Dendritic cell treated with granulocyte-macrophage colony-stimulating factor and Interleukin-4, amounts not matched to agents 40 ng/mL and 50 ng/mL, for 4 days (primary cell): ENCODE results near the gene MGA.

Source experiments
- H3K27ac Mint-ChIP-seq: one replicate; pipeline ENCODE4 v1.8.0; 2022; ENCODE audit warnings: mild to moderate bottlenecking, mixed read lengths
- H3K27me3 Mint-ChIP-seq: one replicate; pipeline ENCODE4 v1.8.0; 2022; ENCODE audit warnings: mild to moderate bottlenecking, mixed read lengths
- H3K36me3 Mint-ChIP-seq: one replicate; pipeline ENCODE4 v1.8.0; 2022; ENCODE audit warnings: low read depth, mixed read lengths
- H3K4me1 Mint-ChIP-seq: one replicate; pipeline ENCODE4 v1.8.0; 2022; ENCODE audit warnings: low read depth, mixed read lengths
- H3K4me3 Mint-ChIP-seq: one replicate; pipeline ENCODE4 v1.8.0; 2022; ENCODE audit warnings: mild to moderate bottlenecking, moderate library complexity, mixed read lengths
- H3K9me3 Mint-ChIP-seq: one replicate; pipeline ENCODE4 v1.8.0; 2022; ENCODE audit warnings: mixed read lengths
- intact Hi-C: fragments of 100-400 bp; cut with micrococcal nuclease; formaldehyde crosslinking; loops from one replicate; pipeline ENCODE4 v1.15.0; 2022

Gene MGA

DNA sequence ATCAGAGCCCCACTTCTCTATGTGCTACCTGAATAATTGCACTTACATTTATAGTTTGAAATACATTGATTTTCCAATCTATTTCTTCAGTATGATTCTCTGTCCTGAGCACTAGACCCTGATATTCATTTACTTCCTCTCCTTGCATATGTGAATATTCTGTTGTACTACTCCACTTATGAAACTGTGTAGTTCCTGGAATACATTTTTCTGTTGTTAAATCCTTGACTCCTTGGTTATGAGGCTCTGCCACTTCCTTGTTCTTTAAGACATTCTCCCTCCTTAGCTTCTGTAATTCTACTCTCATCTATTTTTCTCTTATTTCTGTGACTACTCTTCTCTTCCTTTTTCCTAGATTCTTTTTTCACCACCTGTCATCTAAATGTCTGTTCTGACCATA, 12.9 kb upstream of the MGA start:
- H3K27me3 Mint-ChIP-seq = no peaks in the 10 kb centered on the region

DNA sequence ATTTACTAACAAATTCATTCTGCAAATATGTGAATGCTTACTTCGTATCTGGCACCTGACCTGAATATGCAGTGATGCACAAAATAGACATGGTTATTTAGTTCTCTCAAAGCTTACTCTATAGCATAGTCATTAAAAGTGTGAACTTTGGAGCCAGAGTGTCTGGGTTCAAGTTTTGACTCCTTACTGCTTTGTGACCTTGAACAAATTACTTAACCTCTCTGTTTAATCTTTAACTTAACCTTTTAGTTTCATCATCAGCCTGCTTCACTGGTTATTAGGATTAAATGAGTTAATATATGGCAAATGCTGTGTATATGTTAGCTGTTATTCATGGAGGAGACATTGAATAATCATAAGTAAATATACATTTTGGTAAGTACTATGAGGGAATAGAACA, 12.1 kb upstream of the MGA start:
- H3K27ac Mint-ChIP-seq = no peak overlapping the region
- H3K4me1 Mint-ChIP-seq = peaks cover 7% of the 10 kb centered on the region
- H3K27me3 Mint-ChIP-seq = no peaks in the 10 kb centered on the region
- H3K9me3 Mint-ChIP-seq = peaks cover 16% of the 10 kb centered on the region
- H3K36me3 Mint-ChIP-seq = no peaks in the 10 kb centered on the region
- H3K4me3 Mint-ChIP-seq = no peak overlapping the region
- intact Hi-C loops = no loop called here

More for the DNA sequence above, 12.9 kb upstream of the MGA start:
- peaks cover 16% of the 10 kb centered on the region for H3K9me3 Mint-ChIP-seq
- H3K27ac Mint-ChIP-seq = no peak overlapping the region
- H3K4me1 Mint-ChIP-seq = peaks cover 7% of the 10 kb centered on the region
- no peaks in the 10 kb centered on the region for H3K36me3 Mint-ChIP-seq
- intact Hi-C loops = no loop called here
- no peak overlapping the region for H3K4me3 Mint-ChIP-seq

DNA sequence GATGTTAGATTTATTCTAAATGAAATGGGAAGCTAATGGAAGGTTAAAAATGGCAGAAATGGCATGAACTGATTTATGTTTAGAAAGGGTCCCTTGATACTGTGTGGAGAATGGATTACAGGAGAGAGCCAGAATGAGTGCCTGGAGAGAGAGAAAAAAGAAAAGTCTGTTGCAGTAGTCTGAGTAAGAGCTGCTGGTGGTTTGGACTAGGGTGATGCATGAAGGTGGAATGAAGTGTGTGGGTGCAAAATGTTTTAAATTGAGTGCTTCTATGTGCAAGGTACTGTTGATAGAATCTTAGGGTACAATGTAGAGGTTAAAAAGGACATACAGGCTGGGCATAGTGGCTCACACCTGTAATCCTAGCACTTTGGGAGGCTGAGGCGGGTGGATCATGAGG, 11.4 kb upstream of the MGA start:
- peaks cover 9% of the 10 kb centered on the region for H3K4me1 Mint-ChIP-seq
- no peaks in the 10 kb centered on the region for H3K36me3 Mint-ChIP-seq
- no peaks in the 10 kb centered on the region for H3K27me3 Mint-ChIP-seq
- no peak overlapping the region for H3K4me3 Mint-ChIP-seq
- no peak overlapping the region for H3K27ac Mint-ChIP-seq
- intact Hi-C loops = no loop called here
- H3K9me3 Mint-ChIP-seq = peaks cover 16% of the 10 kb centered on the region

DNA sequence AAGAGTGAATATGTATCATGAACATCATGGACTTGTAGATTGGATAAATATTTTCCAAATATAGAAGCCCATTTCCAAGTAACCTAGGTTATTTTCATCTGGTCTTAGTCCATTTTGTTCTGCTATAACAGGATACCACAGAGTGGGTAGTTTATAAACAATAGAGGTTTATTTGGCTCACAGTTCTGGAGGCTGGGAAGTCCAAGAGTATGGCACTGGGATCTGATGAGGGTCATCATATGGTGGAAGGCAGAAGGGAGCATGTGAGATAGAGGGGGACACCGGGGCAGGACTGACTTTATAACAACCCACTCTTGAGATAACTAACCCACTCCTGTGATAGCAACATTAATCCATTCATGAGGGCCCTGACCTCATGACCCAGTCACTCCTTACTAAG, 9.4 kb upstream of the MGA start:
- Mint-ChIP-seq H3K36me3 (no peaks in the 10 kb centered on the region), H3K4me1 (peaks cover 11% of the 10 kb centered on the region), H3K9me3 (peaks cover 16% of the 10 kb centered on the region), H3K27me3 (no peaks in the 10 kb centered on the region), H3K27ac (no peak overlapping the region), H3K4me3 (no peak overlapping the region)
- intact Hi-C loops = no loop called here

DNA sequence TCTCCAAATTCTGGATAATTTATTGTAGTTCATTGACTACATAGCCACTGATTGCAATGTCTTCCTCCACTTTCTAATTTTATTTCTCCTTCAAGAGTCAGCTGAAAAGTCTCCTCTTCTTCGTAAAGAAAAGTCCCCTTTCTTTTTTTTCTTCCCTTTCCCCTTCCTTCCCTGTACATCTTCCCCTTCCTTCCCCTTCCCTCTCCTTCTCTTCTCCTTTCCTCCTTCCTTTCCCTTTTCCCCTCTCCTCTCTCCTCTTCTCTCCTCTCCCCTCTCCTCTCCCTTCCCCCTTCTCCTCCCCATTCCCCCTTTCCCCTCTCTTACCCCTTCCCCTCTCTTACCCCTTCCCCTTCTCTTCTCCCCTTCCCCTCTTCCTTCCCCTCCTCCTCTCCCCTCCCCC, 8.8 kb upstream of the MGA start:
- Mint-ChIP-seq H3K27ac (no peak overlapping the region), H3K9me3 (peaks cover 16% of the 10 kb centered on the region), H3K36me3 (no peaks in the 10 kb centered on the region), H3K4me1 (peaks cover 11% of the 10 kb centered on the region), H3K4me3 (no peak overlapping the region), H3K27me3 (no peaks in the 10 kb centered on the region)
- intact Hi-C loops = no loop called here

DNA sequence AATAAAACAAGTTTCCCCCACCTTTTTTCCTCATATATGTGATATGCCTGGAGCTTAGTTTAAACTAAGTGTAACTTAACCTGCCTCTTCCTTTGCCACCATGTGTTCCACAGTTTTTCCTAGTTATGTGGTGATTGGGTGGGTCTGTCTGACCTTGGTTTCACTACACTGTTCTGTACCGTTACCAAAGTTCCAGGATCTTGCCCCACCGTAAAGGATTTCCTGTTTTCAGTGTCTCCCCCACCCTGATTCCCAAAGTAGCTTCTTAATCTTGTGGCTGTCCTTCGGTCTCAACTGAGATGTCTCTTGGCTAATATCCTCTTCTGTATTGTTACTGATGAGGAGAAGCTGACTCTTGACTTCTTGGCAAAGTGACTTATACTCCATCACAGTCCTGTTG, 6.4 kb upstream of the MGA start:
- H3K27ac Mint-ChIP-seq = no peak overlapping the region
- no peaks in the 10 kb centered on the region for H3K27me3 Mint-ChIP-seq
- peaks cover 11% of the 10 kb centered on the region for H3K4me1 Mint-ChIP-seq

DNA sequence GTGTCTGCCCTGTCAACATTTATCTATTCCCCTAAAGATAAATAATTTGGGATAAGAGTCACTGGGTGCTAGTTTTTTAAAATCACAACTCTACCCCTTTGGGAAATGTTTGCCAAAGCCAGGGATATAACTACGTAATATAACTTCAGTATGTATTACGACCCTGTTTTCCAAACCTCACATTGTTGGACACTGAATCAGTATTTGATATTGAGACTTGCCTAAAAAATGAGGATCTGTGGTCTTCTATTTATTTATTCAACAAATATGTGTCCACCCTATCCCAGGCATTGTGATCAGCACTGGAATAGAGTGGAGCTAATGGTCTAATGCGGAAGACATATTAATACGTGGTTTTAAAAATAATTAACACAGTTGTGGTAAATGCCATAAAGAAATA, 4.5 kb upstream of the MGA start:
- peaks cover 5% of the 10 kb centered on the region for H3K27me3 Mint-ChIP-seq
- peaks cover 29% of the 10 kb centered on the region for H3K4me1 Mint-ChIP-seq
- H3K36me3 Mint-ChIP-seq = peaks cover 2% of the 10 kb centered on the region
- no peak overlapping the region for H3K27ac Mint-ChIP-seq
- H3K4me3 Mint-ChIP-seq = no peak overlapping the region
- H3K9me3 Mint-ChIP-seq = peaks cover 12% of the 10 kb centered on the region
- intact Hi-C loops = no loop called here

More for the DNA sequence above, 6.4 kb upstream of the MGA start:
- intact Hi-C loops = no loop called here
- no peak overlapping the region for H3K4me3 Mint-ChIP-seq
- peaks cover 16% of the 10 kb centered on the region for H3K9me3 Mint-ChIP-seq
- no peaks in the 10 kb centered on the region for H3K36me3 Mint-ChIP-seq

DNA sequence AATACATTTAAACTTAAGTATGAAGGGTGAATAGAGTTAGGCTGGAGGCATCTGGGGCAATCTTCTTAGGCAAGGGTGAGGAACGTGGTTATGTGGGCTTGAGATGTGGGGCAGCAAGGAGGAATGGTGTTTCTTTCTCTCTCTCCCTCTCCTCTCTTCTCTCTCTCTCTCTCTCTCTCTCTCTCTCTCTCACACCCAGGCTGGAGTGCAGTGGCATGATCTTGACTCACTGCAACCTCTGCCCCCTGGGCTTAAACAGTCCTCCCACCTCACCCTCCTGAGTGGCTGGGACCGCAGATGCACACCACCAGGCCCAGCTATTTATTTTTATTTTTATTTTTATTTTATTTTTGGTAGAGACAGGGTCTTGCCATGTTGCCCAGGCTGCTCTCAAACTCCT, 4.0 kb upstream of the MGA start:
- Mint-ChIP-seq H3K9me3 (peaks cover 12% of the 10 kb centered on the region), H3K27ac (no peak overlapping the region), H3K4me3 (no peak overlapping the region), H3K27me3 (peaks cover 5% of the 10 kb centered on the region), H3K4me1 (peaks cover 34% of the 10 kb centered on the region), H3K36me3 (peaks cover 7% of the 10 kb centered on the region)
- intact Hi-C loops = no loop called here

DNA sequence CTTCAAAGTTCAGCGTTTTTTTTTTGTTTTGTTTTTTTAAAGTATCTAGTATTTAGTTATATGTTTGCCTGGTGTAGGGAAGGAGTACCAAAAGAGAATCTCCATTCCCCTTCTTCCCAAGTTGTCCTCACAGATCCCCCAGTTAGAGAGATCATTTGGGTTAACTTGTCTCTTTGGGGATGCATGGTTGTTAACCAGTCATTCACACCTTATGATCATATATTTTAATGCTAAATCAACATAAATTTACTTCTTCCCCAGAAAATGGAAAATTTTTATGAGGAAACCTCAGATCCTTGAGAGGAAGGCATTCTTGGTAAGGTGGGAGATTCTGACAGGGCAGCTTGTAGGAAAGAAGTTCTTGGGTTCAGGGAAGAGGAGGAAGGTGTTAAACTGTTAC, 1.5 kb upstream of the MGA start:
- Mint-ChIP-seq H3K9me3 (peaks cover 8% of the 10 kb centered on the region), H3K4me1 (peaks cover 40% of the 10 kb centered on the region), H3K27me3 (peaks cover 5% of the 10 kb centered on the region), H3K36me3 (peaks cover 12% of the 10 kb centered on the region), H3K4me3 (no peak overlapping the region), H3K27ac (no peak overlapping the region)
- intact Hi-C loops = no loop called here

DNA sequence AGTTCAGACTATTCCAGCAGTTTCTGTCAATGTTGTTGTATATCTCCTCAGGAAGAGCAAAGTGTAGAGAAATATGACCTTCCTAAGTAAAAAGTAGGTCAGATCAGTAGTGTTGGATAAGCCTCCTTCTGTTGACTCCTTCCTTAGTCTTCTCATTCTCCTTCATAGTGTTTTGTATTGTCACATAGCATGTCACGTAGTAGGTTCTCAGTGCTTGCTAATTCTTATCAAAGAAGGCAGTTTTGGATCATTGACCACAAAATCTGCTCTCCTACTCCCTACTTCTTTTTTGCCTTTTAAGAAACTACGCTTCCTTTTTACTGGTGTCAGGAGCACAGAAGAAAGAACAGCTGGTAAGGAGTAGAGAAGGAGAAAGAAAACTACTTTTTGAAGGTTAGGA, 1.0 kb upstream of the MGA start:
- intact Hi-C loops = no loop called here
- peaks cover 8% of the 10 kb centered on the region for H3K9me3 Mint-ChIP-seq
- peaks cover 12% of the 10 kb centered on the region for H3K36me3 Mint-ChIP-seq
- H3K27me3 Mint-ChIP-seq = peaks cover 5% of the 10 kb centered on the region
- no peak overlapping the region for H3K4me3 Mint-ChIP-seq
- H3K27ac Mint-ChIP-seq = no peak overlapping the region
- H3K4me1 Mint-ChIP-seq = peaks cover 35% of the 10 kb centered on the region

DNA sequence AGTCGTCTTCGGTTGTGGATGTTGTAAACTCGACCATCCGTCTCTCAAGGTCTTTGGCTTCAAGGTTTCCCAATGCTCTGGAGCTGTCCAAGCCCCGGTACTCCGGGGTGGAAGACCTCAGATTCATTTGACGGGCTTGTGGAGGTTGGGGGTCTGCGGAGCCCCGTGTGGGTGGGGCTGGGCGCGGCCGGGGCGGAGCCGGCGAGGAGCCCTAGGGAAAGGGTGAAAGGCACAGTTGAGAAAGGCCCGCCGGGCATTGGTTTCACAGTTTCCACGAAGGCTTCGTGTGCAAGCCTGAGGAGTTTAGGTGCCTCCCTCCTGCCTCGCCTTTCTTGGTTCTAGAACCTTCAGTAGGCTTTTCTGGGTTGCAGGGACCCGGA, 360 bp upstream of the MGA start:
- H3K9me3 Mint-ChIP-seq = peaks cover 8% of the 10 kb centered on the region
- peaks cover 31% of the 10 kb centered on the region for H3K4me1 Mint-ChIP-seq
- peak overlapping the region; percentile 96 for H3K27ac Mint-ChIP-seq
- H3K27me3 Mint-ChIP-seq = peaks cover 5% of the 10 kb centered on the region
- peak overlapping the region; percentile 85 for H3K4me3 Mint-ChIP-seq
- H3K36me3 Mint-ChIP-seq = peaks cover 12% of the 10 kb centered on the region
- intact Hi-C loops = no loop called here

DNA sequence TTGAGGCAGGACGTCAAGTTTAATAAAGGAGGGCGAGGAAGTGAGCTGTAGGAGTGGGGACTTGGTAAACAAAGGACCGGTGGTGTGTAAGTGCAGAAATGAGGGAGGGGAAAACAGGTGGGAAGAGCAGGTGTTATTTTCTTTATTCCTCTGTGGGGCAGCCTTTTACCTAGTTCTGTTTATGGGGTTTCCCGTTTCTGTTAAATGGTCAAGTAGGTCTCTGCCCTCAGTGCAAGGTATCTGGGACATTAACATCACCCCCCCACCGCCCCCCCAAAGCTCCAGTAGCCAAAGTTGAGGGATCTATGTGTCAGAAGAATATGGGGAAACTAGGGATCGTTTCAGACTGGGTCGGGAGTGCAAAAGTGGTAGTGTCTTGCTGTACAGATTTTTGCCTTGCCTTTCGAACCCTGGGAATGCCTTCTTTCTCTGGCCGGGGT, 893 bp downstream of the MGA start:
- peaks cover 8% of the 10 kb centered on the region for H3K9me3 Mint-ChIP-seq
- intact Hi-C loops = loop anchor here (1.0 kb wide), 1 partner anchor 40 kb away; no protein-coding TSS in a partner anchor
- H3K27ac Mint-ChIP-seq = peak overlapping the region; percentile 96
- peaks cover 31% of the 10 kb centered on the region for H3K4me1 Mint-ChIP-seq
- H3K27me3 Mint-ChIP-seq = peaks cover 5% of the 10 kb centered on the region
- peak overlapping the region; percentile 85 for H3K4me3 Mint-ChIP-seq
- H3K36me3 Mint-ChIP-seq = peaks cover 12% of the 10 kb centered on the region

DNA sequence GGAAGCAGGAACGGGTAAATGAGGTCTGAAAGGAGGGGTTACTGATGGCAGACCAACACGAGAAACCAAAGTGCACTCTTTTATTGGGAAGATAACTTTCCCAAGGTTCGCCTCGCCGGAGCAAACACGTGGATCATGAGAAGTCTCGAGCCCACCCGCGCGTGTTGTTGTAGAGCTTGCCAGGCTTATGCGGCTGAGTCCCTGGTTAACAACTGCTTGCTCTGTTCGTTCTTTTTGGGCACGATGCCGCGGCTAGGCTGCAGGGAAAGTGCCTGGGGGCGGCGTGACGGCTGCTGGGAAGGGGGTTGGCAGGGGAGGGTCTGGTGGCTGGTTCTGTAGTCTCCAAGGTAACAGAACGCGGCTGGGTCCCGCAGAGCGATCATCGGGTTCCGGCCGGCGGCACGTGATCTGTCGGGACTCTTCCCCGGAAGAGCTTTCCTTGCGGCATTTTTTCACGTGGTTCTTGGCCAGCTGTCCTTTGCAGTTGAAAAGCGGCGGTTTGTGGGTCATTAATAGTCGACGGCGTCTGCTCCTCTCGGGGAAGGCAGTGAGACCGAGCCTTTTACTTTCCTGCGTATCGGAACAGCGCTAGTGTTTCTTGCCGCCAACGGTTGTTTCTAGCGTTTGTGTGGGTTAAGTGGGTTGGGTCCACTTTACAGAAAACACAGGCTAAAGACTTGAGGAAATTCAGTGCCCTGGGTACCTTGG, 1.5 kb downstream of the MGA start:
- intact Hi-C loops = loop anchor here (1.0 kb wide), 1 partner anchor 40 kb away; no protein-coding TSS in a partner anchor
- Mint-ChIP-seq H3K36me3 (peaks cover 12% of the 10 kb centered on the region), H3K27me3 (peaks cover 5% of the 10 kb centered on the region), H3K4me1 (peaks cover 31% of the 10 kb centered on the region), H3K4me3 (peak overlapping the region; percentile 85), H3K9me3 (peaks cover 8% of the 10 kb centered on the region), H3K27ac (peak overlapping the region; percentile 96)

DNA sequence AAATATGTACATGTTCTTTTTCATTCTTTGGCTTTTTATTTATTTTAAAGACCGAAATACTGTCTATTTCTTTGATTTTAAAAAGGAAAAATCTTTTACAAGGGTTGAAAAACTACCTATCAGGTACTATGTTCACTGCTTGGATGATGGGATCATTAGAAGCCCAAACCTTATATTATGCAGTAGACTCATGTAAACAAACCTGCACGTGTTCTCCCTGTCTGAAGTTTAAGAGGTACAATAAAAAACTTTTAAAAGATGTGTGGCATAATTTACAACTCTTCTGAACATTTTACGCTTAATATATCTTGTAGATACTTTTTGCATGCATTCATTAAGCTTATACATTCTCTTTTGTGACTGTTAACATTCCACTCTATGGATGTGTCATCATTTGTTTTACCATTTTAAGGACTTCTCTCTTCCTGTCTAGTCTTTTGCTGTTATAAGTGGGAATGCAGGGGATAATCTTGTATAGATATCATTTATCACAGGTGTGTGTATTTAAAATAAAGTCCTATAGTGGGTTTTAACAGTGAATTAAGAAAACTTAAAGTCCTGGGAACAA, 6.2 kb downstream of the MGA start:
- Mint-ChIP-seq H3K4me3 (no peak overlapping the region), H3K4me1 (peaks cover 26% of the 10 kb centered on the region), H3K36me3 (peaks cover 17% of the 10 kb centered on the region), H3K27me3 (no peaks in the 10 kb centered on the region), H3K9me3 (no peaks in the 10 kb centered on the region), H3K27ac (no peak overlapping the region)
- intact Hi-C loops = loop anchor here (5.0 kb wide), 1 partner anchor 64 kb away; no protein-coding TSS in a partner anchor
